H9 (cell line): ENCODE results near the gene CFDP1. TPM values are rescaled to one million over a fixed set of nuclear protein-coding genes. Genes with fewer than 3 reads are reported as not detected.

Experiments
- DNase-seq: peaks from one replicate; pipeline ENCODE4 v3.0.0-alpha.2; 2017
- H2AFZ ChIP-seq: one replicate; pipeline ENCODE4 v1.6.1; 2013; ENCODE audit warnings: mild to moderate bottlenecking, low read length, control low read depth, moderate library complexity
- H2AK5ac ChIP-seq: 2 replicates; pipeline ENCODE4 v1.6.1; 2013; ENCODE audit warnings: low read length, control low read depth, mixed read lengths; ENCODE audit not compliant: insufficient read length
- H2BK120ac ChIP-seq: one replicate; pipeline ENCODE4 v1.6.1; 2013; ENCODE audit warnings: low read depth, mild to moderate bottlenecking, low read length, control low read depth, inconsistent platforms; ENCODE audit not compliant: poor library complexity, severe bottlenecking
- H2BK12ac ChIP-seq: 2 replicates; pipeline ENCODE4 v1.6.1; 2013; ENCODE audit warnings: low read length, control low read depth, mixed read lengths, low read depth; ENCODE audit not compliant: insufficient read length
- H2BK15ac ChIP-seq: 2 replicates; pipeline ENCODE4 v1.6.1; 2013; ENCODE audit warnings: low read depth, low read length, control low read depth
- H2BK20ac ChIP-seq: one replicate; pipeline ENCODE4 v1.6.1; 2013; ENCODE audit warnings: low read depth, mild to moderate bottlenecking, low read length, control low read depth, inconsistent platforms; ENCODE audit not compliant: poor library complexity, severe bottlenecking
- H2BK5ac ChIP-seq: 2 replicates; pipeline ENCODE4 v1.6.1; 2013; ENCODE audit warnings: low read length, control low read depth, mixed read lengths; ENCODE audit not compliant: insufficient read length
- H3K14ac ChIP-seq: 2 replicates; pipeline ENCODE4 v1.6.1; 2013; ENCODE audit warnings: low read length, control low read depth; ENCODE audit not compliant: insufficient read depth
- H3K18ac ChIP-seq: 2 replicates; pipeline ENCODE4 v1.6.1; 2013; ENCODE audit warnings: low read depth, mild to moderate bottlenecking, mixed read lengths, low read length, control low read depth; ENCODE audit not compliant: insufficient read length
- H3K23ac ChIP-seq: 2 replicates; pipeline ENCODE4 v1.6.1; 2013; ENCODE audit warnings: low read length, control low read depth, mixed read lengths, low read depth; ENCODE audit not compliant: insufficient read length
- H3K23me2 ChIP-seq: 2 replicates; pipeline ENCODE4 v1.6.1; 2013; ENCODE audit warnings: low read depth, mild to moderate bottlenecking, mixed read lengths, low read length, control low read depth; ENCODE audit not compliant: insufficient read length, poor library complexity, severe bottlenecking
- H3K27ac ChIP-seq: 2 replicates; pipeline ENCODE4 v1.5.1; 2013; ENCODE audit warnings: low read length, control low read depth, mixed read lengths, low read depth; ENCODE audit not compliant: insufficient read length
- H3K27me3 ChIP-seq: 2 replicates; pipeline ENCODE4 v1.6.1; 2013; ENCODE audit warnings: low read length, control low read depth, inconsistent platforms; ENCODE audit not compliant: insufficient read depth
- H3K4ac ChIP-seq: 2 replicates; pipeline ENCODE4 v1.6.1; 2013; ENCODE audit warnings: low read depth, mild to moderate bottlenecking, control low read depth, inconsistent platforms, low read length, moderate library complexity
- H3K4me1 ChIP-seq: 2 replicates; pipeline ENCODE4 v1.6.1; 2013; ENCODE audit warnings: low read length, control low read depth, inconsistent platforms; ENCODE audit not compliant: insufficient read depth
- H3K4me2 ChIP-seq: 2 replicates; pipeline ENCODE4 v1.6.1; 2013; ENCODE audit warnings: low read length, control low read depth, mixed read lengths; ENCODE audit not compliant: insufficient read length, insufficient read depth
- H3K56ac ChIP-seq: 2 replicates; pipeline ENCODE4 v1.6.1; 2013; ENCODE audit warnings: low read depth, mild to moderate bottlenecking, mixed read lengths, low read length, control low read depth; ENCODE audit not compliant: insufficient read length
- H3K79me1 ChIP-seq: 2 replicates; pipeline ENCODE4 v1.6.1; 2013; ENCODE audit warnings: low read depth, mild to moderate bottlenecking, moderate library complexity, low read length, control low read depth, inconsistent platforms; ENCODE audit not compliant: insufficient read depth, poor library complexity, severe bottlenecking
- H3K79me2 ChIP-seq: 2 replicates; pipeline ENCODE4 v1.6.1; 2013; ENCODE audit warnings: low read length, control low read depth, inconsistent platforms; ENCODE audit not compliant: insufficient read depth
- H3K9ac ChIP-seq: 2 replicates; pipeline ENCODE4 v1.6.1; 2013; ENCODE audit warnings: low read length, control low read depth, mixed read lengths; ENCODE audit not compliant: insufficient read length; ENCODE audit errors: extremely low read depth
- H3K9me3 ChIP-seq: one replicate; pipeline ENCODE4 v1.6.1; 2013; ENCODE audit warnings: low read depth, low read length, inconsistent platforms; ENCODE audit not compliant: control insufficient read depth
- H3T11ph ChIP-seq: one replicate; pipeline ENCODE4 v1.6.1; 2013; ENCODE audit warnings: mild to moderate bottlenecking, low read length, control low read depth, inconsistent platforms
- H4K20me1 ChIP-seq: one replicate; pipeline ENCODE4 v1.6.1; 2013; ENCODE audit not compliant: control insufficient read depth, insufficient read length, insufficient read depth
- H4K5ac ChIP-seq: 2 replicates; pipeline ENCODE4 v1.6.1; 2013; ENCODE audit warnings: low read depth, mild to moderate bottlenecking, mixed read lengths, low read length, control low read depth; ENCODE audit not compliant: insufficient read length
- H4K8ac ChIP-seq: replicated peaks from 2 replicates; pipeline ENCODE4 v1.6.1; 2013; ENCODE audit warnings: low read length, control low read depth, mixed read lengths, low read depth; ENCODE audit not compliant: insufficient read length
- H4K91ac ChIP-seq: 2 replicates; pipeline ENCODE4 v1.6.1; 2013; ENCODE audit warnings: low read depth, mild to moderate bottlenecking, moderate library complexity, mixed read lengths, low read length, control low read depth; ENCODE audit not compliant: insufficient read length
- H3K27ac Mint-ChIP-seq, 3 experiments: 2 replicates in 2 of 3; 3 replicates in 1 of 3; pipeline ENCODE4 v1.8.0; 2020 to 2021; ENCODE audit warnings: mixed read lengths in 3 of 3, mild to moderate bottlenecking in 1 of 3, moderate library complexity in 1 of 3
- H3K27me3 Mint-ChIP-seq: 2 replicates; pipeline ENCODE4 v1.8.0; 2021; ENCODE audit warnings: low read depth, mild to moderate bottlenecking, moderate library complexity, mixed read lengths
- H3K36me3 Mint-ChIP-seq, 3 experiments: 2 replicates in 2 of 3; 3 replicates in 1 of 3; pipeline ENCODE4 v1.8.0; 2020 to 2021; ENCODE audit warnings: low read depth in 3 of 3, mixed read lengths in 3 of 3; ENCODE audit not compliant: insufficient read depth in 1 of 3
- H3K4me1 Mint-ChIP-seq, 2 experiments: 2 replicates each; pipeline ENCODE4 v1.8.0; 2020; ENCODE audit warnings: mixed read lengths in 2 of 2
- H3K4me3 Mint-ChIP-seq, 2 experiments: 2 replicates in 1 of 2; 3 replicates in 1 of 2; pipeline ENCODE4 v1.8.0; 2020 to 2021; ENCODE audit warnings: mild to moderate bottlenecking in 2 of 2, mixed read lengths in 2 of 2, moderate library complexity in 1 of 2
- H3K9me3 Mint-ChIP-seq, 2 experiments: 2 replicates in 1 of 2; 3 replicates in 1 of 2; pipeline ENCODE4 v1.8.0; 2020; ENCODE audit warnings: mild to moderate bottlenecking in 2 of 2, mixed read lengths in 2 of 2, moderate library complexity in 1 of 2
- CTCF ChIP-seq: fragments of 200-600 bp; sonication (generic); conservative IDR thresholded peaks from 3 replicates; pipeline ENCODE4 v1.8.0; 2021; ENCODE audit warnings: antibody characterized with exemption, mild to moderate bottlenecking
- WGBS: extraction: QIAGEN DNeasy Blood & Tissue Kit; methylation state at CpG from one replicate; pipeline ENCODE4 v1.1.7; 2013; ENCODE audit warnings: missing lambda C conversion rate, low lambda C conversion rate, mixed read lengths; ENCODE audit not compliant: insufficient read length; ENCODE audit errors: extremely low coverage; 5-methylcytosine and 5-hydroxymethylcytosine counted together
- total RNA-seq: library from RNA; stranded (reverse); gene quantifications from 2 replicates; pipeline ENCODE4 v1.2.1, GENCODE V29; 2021

The CFDP1 gene
- total RNA-seq, 1 experiment from 2014 or later: 89.2 TPM

GRCh38 chr16:75457485-75458021 lies 24.2 kb upstream of the CFDP1 start:
- no peaks in the 10 kb centered on the region for H3K9me3 ChIP-seq

More at GRCh38 chr16:75457485-75458021, 24.2 kb upstream of the CFDP1 start:
- no peak overlapping the region for H2BK5ac ChIP-seq
- Mint-ChIP-seq H3K36me3 (peaks cover 4 to 14% (median 11%) of the 10 kb centered on the region in 3 experiments), H3K27ac (peak overlapping the region in 1 of 3 experiments; percentile 57; a peak in 1 of 7 replicates), H3K27me3 (no peaks in the 10 kb centered on the region; the same call in none of the 2 replicates), H3K4me1 (peaks cover 58 to 80% of the 10 kb centered on the region in 2 experiments), H3K9me3 (no peaks in the 10 kb centered on the region), H3K4me3 (peak overlapping the region in 1 of 2 experiments; percentile 53; a peak in 1 of 5 replicates)
- H3K18ac ChIP-seq: no peak overlapping the region
- H2AK5ac ChIP-seq: no peak overlapping the region
- H3K4me1 ChIP-seq: no peaks in the 10 kb centered on the region; the same call in 1 of the 2 replicates
- H2BK20ac ChIP-seq: no peak overlapping the region
- H2BK15ac ChIP-seq: no peak overlapping the region
- H3K27me3 ChIP-seq: no peaks in the 10 kb centered on the region
- WGBS: no CpG with 5 or more reads among the region's 5 CpGs
- no peak overlapping the region for H2BK12ac ChIP-seq
- no peak overlapping the region for H3K4ac ChIP-seq
- H2AFZ ChIP-seq: no peak overlapping the region
- no peak overlapping the region for H3K23ac ChIP-seq
- no peak overlapping the region for H2BK120ac ChIP-seq
- no peak for DNase-seq
- no peak overlapping the region for H3T11ph ChIP-seq
- TF ChIP-seq CTCF: no peak
- peaks cover 30% of the 10 kb centered on the region; the same call in 1 of the 2 replicates for H3K79me2 ChIP-seq
- H3K9ac ChIP-seq: no peak overlapping the region
- no peak overlapping the region for H4K5ac ChIP-seq
- no peak overlapping the region for H3K56ac ChIP-seq
- H4K91ac ChIP-seq: no peak overlapping the region
- no peaks in the 10 kb centered on the region for H4K20me1 ChIP-seq
- no peak overlapping the region for H3K4me2 ChIP-seq
- H3K79me1 ChIP-seq: peaks cover 7% of the 10 kb centered on the region
- H4K8ac ChIP-seq: no peak overlapping the region
- H3K23me2 ChIP-seq: no peaks in the 10 kb centered on the region
- H3K27ac ChIP-seq: no peak overlapping the region
- H3K14ac ChIP-seq: no peak overlapping the region
